Measurements from ENCODE around the gene CFAP100.

CFAP100 gene

GRCh38 chr3:126456211-126456610, 61.5 kb downstream of the CFAP100 start:
- TF ChIP-seq CTCF (IDR thresholded peaks at IDR 0.05): no peak
- Histone ChIP-seq H3K4me3 (no peak overlapping the region), H3K27ac (no peak overlapping the region)
- DNase-seq (ENCODE audit: low spot score): peak; percentile 68

GRCh38 chr3:126456766-126457388, 62.2 kb downstream of the CFAP100 start:
- Histone ChIP-seq H3K4me3 (no peak overlapping the region), H3K27ac (no peak overlapping the region)
- no peak for DNase-seq (ENCODE audit: low spot score)
- no peak for TF ChIP-seq CTCF (IDR thresholded peaks at IDR 0.05)

- no peak overlapping the region for H3K4me3 ChIP-seq
- no peak overlapping the region for H3K27ac ChIP-seq
- DNase-seq (ENCODE audit: low spot score): peak; percentile 24
- TF ChIP-seq CTCF (IDR thresholded peaks at IDR 0.05): no peak
Observed at GRCh38 chr3:126459111-126459762, 64.5 kb downstream of the CFAP100 start.

- no peak for TF ChIP-seq CTCF (IDR thresholded peaks at IDR 0.05)
- Histone ChIP-seq H3K27ac (no peak overlapping the region), H3K4me3 (no peak overlapping the region)
- no peak for DNase-seq (ENCODE audit: low spot score)
Observed at GRCh38 chr3:126459763-126460127, 65.0 kb downstream of the CFAP100 start.

- H3K4me3 ChIP-seq: no peak overlapping the region
- no peak for TF ChIP-seq CTCF (IDR thresholded peaks at IDR 0.05)
- no peak overlapping the region for H3K27ac ChIP-seq
- DNase-seq (ENCODE audit: low spot score): peak; percentile 29
Observed at GRCh38 chr3:126460381-126460780, 65.7 kb downstream of the CFAP100 start.

GRCh38 chr3:126461450-126462070, 66.9 kb downstream of the CFAP100 start:
- peak; percentile 58 for DNase-seq (ENCODE audit: low spot score)
- Histone ChIP-seq H3K4me3 (no peak overlapping the region), H3K27ac (no peak overlapping the region)
- no peak for TF ChIP-seq CTCF (IDR thresholded peaks at IDR 0.05)

GRCh38 chr3:126463521-126463920, 68.8 kb downstream of the CFAP100 start:
- no peak overlapping the region for H3K27ac ChIP-seq
- no peak for DNase-seq (ENCODE audit: low spot score)
- no peak overlapping the region for H3K4me3 ChIP-seq
- TF ChIP-seq CTCF (IDR thresholded peaks at IDR 0.05): no peak

Data from coronary artery (tissue), 2 donors.